ENCODE results near the gene OR2T10.
"Not testable (repeated sequence)": the region's sequence is repeated elsewhere in the genome, so short reads cannot be mapped to it uniquely, and the experiment has no call there.

OR2T10 gene

DNA sequence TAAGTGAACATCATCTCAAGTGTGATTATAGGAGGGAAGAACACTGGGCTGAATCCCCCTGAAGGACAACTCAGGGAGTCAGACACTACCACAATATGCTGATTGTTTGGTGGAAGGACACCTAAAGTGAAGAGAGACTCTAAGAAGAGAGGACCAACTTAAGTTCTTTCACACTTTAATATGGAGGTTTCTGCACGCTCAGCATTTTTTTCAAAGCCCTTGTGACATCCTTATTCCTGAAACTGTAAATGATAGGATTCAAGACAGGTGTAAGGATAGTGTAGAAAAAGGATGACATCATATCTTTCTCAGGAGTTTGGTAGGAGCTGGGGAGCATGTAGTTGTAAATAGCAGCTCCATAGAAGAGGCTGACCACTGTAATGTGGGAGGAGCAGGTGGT is 4.8 kb downstream of the OR2T10 start:
- no peak for DNase-seq

- no peak for DNase-seq
Measured at GRCh38 chr1:248590055-248590454, 7.4 kb downstream of the OR2T10 start.

GRCh38 chr1:248589334-248589733 is 8.2 kb downstream of the OR2T10 start:
- no peak for DNase-seq

- no peak for DNase-seq
Measured at GRCh38 chr1:248585266-248585665, 12.2 kb downstream of the OR2T10 start.

DNA sequence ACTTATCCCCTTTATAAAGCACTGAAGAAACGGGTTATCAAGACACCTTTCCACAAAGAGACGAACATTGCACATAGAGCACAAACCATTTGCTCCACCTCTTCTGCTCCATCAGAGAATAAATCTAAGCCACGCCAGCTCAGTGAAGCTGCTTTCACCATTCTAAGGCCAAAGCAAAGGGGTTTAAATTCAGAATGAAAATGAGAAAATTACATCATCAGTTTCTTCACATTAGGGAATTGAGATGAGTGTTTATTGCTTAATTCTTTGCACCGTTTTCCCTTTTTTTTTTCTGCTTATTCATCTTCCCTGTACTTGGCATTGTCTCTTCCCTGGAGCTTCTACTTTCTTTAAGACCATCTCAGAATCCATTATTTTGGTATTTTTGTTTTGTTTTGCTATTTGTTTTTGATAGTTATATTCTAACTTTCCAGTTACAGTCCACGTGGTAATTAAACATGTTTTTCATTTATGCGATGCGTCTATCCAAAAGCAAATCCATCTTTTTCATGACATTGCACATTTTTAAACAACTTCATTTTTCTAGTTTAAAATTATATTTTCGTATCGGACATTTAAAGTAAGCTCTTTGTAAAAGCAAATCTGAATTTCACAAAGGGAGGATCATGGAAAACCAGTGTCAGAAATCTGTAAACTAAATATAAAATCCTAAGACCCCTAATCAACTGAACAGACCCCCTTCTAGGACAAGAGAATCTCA is 21.1 kb downstream of the OR2T10 start:
- DNase-seq: no peak

- not testable (repeated sequence) for DNase-seq
Measured at GRCh38 chr1:248574657-248575056, 22.8 kb downstream of the OR2T10 start, which contains the start of gene OR2T34. TSS of gene OR2T34 (minus strand) at chr1:248574757. CDS start at chr1:248574757, 0 bp downstream.

- not testable (repeated sequence) for DNase-seq
Measured at GRCh38 chr1:248573856-248574255, 23.6 kb downstream of the OR2T10 start.

DNA sequence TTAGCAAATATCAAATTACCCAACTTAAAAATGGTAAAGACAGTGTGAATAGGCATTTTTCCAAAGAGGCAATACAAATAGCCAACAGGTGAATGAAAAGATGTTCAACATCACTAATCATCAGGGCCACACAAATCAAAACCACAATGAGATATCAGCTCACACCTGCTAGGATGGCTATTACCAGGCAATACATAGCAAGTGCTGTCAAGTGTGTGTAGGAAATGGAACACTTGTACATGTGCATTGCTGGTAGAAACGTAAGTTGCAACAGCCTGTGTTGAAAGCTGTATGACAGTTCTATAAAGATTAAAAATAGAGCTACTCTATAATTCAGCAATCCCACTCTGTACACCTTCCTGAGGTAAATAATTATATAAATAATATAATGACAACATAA is 25.5 kb downstream of the OR2T10 start:
- not testable (repeated sequence) for DNase-seq

- not testable (repeated sequence) for DNase-seq
Measured at GRCh38 chr1:248570811-248571210, 26.7 kb downstream of the OR2T10 start.

- DNase-seq: not testable (repeated sequence)
Measured at GRCh38 chr1:248569049-248569448, 28.5 kb downstream of the OR2T10 start.

DNA sequence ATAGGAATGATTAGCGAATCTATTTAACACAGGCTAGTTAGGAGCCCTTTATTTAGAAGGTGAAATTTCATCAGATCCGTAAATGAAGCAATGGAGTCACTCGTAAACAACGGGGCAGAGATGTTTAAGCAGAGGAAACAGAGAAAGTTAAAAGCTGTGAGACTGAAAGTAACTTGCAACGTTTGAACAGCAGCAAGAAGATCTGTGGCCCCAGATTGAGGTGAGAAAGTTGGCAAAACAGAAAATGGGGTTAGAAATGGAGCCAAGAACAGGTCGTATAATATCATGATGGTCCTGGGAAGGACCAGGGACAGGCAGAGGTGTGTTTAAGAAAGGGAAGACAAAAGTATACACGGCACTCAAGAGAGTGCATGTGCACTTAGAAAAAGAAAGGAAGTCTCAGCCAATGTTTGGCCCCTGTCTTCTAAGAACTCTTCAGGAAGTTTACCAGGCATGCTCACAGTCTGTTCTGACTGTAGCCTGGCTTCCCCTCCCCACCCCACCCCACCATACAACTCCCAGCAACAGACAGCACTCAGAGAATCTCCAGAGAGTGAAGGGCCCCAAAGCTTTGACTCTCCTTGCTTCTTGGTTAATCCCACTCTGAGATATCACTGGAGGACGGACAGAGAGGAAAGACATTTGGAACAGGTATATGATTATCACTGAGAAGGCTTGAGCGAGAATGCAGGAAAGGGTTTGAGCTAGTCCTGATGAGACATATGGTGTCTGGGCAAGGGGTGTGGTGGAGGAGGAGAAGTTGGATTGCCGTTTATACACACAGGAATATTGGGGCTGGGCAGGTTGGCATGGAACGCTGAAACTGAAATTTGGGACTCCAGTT is 31.7 kb downstream of the OR2T10 start:
- DNase-seq: not testable (repeated sequence)

DNA sequence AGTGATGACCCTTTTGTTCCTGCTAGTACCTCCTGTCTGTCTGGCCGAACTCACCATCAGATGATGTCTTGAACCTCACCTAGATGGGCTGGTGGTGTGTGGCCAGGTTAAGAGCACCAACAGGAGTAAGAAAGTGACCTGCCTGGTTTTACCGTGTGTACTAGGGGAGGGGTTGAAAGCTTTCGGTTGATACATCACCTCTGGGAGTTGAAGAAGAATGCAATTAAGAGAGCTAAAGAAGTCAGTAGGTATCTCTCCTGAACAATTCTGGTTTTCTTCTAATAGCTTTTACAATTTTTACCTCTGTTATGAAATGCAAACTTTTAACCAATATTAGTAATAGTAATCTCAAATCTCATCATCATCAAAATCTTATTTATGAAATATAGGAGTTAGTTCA is 34.8 kb downstream of the OR2T10 start, which contains the start of gene OR2T29:
TSS of gene OR2T29 (minus strand) at position 101 of the 400 bp plus-strand sequence. CDS start 3,281 bp downstream, outside the sequence.
- DNase-seq: not testable (repeated sequence)

- not testable (repeated sequence) for DNase-seq
Measured at GRCh38 chr1:248551027-248551426, 46.5 kb downstream of the OR2T10 start.

DNA sequence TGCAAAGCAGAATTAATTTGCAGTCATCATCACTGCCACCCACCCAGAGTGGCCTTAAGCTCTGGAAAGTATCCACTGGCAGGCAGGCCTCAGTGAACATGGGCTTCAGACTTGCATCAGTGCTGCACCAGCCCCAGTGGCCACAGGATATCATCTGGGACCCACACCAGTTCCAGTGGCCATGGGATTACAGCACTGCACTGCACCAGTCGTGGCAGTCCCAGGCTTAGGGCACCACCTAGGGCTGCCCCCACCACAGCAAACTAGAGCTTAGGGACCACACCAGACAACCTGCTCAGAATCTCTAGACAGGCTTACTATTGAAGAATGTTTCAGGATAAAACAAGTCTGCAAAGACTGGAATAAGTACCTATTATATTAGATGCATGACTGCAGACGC is 50.1 kb downstream of the OR2T10 start:
- not testable (repeated sequence) for DNase-seq
